Epithelial cell of prostate (primary cell): Measurements from ENCODE around the gene ERC2.
A peak's percentile ranks its signal among the peaks of the same experiment; 100 is the strongest.

Experiments
- DNase-seq: peaks from one replicate; pipeline ENCODE4 v3.0.0-alpha.2; 2011; ENCODE audit warnings: low read depth, low spot score
- H3K27ac ChIP-seq: fragments of 450-650 bp; 2 replicates; pipeline ENCODE4 v1.5.1; 2017; ENCODE audit warnings: mild to moderate bottlenecking

Gene ERC2

DNA sequence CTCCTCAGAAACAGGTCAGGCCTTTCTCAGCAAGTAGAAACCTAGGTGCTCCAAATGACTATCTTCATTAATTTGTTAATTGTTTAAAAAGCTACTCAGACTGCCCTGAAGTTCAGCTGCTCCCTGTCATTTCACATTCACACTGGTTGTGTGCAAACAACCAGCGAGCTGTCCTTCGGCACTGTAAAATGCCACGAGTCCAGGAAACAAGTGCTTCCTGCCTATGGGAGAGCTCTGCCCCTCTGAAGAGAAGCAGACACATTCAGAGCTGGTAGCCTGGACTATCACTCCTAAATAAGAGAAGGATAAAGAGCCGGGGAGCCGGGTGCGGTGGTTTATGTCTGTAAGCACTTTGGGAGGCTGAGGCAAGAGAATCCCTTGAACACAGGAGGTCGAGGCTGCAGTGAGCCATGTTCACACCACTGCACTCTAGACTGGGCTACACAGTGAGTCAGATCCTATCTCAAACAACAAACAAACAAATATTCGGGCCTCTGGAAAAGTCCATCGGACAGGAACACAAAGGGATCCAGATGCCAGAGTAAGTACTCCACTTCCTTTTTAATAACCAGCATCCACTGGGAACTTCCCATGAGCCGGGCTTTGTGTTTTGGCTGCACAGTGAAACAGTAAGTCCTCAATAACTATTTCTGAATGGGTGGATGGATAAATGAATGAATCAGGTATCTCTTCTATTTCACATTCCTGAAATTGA lies 866.7 kb downstream of the ERC2 start:
- no peak for DNase-seq
- H3K27ac ChIP-seq, result no peak overlapping the region

DNA sequence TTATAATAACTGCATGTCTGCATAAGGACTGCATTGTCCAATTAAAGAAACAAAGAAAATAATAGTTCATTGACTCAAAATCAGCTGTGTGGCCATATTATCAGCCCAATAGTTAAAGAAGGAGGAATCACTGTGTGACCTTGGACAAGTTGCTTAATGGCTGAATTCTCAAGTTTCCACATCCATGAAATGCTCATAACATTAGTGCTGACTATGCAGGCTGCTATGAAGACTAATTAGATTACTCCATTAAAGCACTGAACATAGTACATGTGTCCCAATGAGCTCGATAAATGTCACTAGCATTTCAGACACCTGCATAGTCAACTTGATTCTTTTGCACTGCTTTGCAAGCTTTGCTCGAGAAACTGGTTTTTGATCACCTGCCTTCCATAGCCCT lies 870.0 kb downstream of the ERC2 start:
- DNase-seq, result no peak
- peak overlapping the region; percentile 74 for H3K27ac ChIP-seq

DNA sequence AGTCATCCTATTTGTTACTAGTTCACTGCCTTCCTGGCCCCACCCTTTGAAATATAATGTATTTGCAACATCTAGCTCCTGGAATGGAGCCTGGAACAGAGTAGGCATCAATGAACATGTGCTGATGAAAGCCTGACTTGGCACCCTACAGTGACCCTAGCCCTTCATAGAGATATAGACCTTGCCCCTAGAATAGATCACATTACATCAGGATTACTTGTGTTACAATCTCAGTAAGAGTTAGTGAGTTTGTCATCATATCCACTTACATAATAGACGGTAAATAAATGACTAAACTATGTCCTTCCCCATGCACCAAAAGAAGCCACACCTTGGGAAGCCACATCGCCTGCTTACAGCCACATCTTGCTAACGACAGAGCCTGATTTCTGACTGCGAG lies 870.6 kb downstream of the ERC2 start:
- DNase-seq, result no peak
- peak overlapping the region; percentile 74 for H3K27ac ChIP-seq

DNA sequence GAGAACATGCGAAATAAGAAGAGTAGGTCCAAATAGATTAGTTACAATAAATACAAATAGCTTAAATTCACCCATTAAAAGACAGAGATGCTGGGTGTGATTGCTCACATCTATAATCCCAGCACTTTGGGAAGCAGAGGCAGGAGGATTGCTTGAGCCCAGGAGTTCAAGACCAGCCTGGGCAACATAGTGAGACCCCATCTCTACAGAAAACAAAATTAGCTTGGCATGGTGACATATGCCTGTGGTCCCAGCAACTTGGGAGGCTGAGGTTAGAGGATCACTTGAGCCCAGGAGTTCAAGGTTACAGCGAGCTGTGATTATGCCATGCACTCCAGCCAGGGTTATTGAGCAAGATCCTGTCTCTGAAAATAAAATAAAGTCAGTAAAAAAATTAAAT lies 872.1 kb downstream of the ERC2 start:
- no peak overlapping the region for H3K27ac ChIP-seq
- no peak for DNase-seq

DNA sequence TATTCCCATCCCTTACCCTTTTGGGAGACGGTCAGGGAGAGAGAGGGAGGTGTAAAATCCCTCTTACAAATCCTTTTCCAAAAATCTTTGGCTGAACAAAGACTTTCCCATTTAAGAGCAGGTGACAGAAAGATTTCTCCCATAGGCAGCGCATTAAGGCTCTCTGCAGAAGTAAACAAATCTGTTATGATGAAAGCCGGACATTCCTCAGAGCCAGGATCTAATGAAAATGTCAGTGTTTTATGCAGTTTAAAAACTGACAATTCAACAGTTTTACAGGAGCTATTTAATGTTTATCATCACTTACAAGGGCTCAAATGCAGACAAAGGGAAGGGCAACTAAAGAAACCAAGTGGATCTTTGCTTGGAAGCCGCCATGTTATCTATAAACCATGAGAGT lies 872.8 kb downstream of the ERC2 start:
- DNase-seq, result no peak
- no peak overlapping the region for H3K27ac ChIP-seq

DNA sequence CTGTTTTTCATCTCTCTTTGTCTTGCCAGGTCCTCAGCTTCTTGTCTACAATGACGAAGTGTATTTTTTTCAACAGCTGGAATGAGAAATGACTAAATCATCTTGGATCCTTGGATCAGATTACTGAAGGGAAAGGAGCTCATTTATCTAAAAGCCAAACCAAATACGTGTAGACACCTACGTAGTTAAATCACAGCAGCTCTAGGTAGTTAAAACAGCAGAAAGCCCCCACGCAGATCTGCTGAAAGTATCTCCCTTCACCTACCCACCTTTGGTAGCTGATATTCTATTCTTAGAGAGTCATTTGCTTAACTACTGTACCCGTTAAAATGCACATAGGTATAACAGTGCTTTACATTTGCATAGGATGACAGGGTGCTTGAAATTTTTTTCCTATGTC lies 875.7 kb downstream of the ERC2 start:
- DNase-seq, result no peak
- H3K27ac ChIP-seq, result peak overlapping the region; percentile 9

DNA sequence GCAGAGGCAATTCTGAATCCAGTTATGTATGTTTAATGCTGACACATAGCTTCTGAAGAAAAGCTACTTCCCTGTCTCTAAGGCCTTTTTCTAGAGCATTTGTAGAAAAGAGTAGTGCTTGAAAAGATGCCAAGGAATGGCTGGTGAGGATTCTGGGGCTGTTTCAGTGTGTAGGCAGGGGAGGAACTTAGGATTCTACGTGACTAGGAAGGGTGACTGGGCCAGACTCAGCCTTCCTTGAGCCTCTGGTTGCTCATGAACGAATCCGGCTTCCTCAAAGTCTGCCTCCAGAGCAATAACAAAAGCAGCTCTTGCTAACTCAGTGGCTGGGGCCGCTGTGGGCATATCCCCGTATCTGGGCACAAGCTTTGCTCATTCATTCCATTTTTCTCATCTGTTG lies 876.4 kb downstream of the ERC2 start:
- peak overlapping the region; percentile 9 for H3K27ac ChIP-seq
- no peak for DNase-seq

DNA sequence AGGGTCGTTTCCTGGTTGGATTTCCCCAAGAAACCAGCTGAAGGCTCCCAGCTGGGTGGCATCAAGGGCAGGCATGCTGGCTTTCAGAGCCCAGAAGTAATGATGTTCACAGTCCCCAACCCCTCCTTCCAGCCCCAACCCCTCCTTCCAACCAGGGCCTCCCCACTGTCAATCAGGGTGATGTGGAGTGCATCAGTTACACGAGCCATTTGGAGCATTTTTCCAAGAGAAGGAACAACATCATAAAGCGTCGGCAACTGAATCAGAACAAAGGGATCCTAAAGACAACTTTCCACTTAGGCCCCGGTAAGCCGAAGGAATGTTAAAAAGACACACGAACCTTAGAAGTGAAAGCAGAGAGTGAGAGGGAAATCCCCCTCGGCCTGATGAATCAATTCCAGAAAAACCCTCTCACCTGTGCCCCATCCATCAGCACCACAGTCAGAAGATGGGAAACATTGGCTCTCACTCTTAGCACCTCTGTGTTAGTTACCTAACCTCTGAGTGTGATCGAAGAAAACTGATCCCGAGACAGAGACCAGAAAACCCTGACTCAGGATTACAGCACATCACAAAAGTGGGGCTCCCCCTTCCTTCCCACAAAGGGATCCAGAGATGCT lies 880.0 kb downstream of the ERC2 start:
- H3K27ac ChIP-seq, result no peak overlapping the region
- no peak for DNase-seq

DNA sequence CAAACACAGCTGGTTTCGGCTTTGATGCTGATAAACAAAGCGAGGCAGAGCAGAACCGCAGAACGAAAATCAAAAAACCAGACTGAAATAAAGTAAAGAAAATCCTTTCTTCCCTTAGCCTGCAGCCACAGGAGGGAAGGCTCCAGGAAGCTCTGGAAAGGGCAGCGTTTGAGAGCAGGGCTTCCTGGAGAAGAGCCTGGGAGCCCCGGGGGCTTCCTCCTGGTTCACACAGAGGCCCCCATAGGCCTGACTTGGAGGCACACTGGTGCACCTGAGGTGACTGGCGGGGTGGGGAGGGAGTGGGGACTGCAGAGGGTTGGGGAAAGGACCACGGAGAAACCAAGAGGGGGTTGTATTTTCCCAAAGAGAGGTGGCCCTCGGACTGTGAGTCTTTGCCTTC lies 882.4 kb downstream of the ERC2 start:
- DNase-seq, result no peak

DNA sequence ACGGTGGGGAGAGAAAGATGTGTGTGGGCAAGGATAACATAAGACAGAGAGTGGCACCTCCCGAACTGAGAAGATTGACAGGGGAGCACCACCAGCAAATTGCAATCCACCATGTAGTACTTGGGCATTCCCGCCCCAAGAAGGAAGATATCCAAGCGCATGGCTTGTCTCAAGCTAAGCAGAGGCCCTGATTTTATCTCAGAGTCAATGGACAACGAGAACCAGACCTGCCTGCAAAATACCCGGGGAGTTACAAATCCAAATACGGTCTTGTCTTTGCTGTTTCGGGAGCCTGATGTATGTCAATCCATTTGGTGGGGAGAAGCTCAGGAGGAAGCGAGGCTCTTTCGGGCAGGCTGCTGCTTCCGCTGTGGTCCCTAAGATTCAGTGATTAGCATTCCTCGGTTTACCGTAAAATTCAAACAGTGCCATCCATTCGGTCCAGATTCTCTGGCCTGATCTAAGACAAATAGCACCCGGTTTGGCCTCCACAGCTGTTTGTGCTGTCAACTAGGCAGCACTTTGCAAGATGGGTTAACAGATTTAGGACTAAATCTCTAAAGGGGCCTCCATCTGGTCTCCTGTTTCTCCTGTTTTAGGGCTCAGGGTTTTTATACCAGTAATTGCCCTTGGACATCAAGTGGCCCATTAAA lies 883.4 kb downstream of the ERC2 start:
- no peak overlapping the region for H3K27ac ChIP-seq
- no peak for DNase-seq

More for the DNA sequence above, 882.4 kb downstream of the ERC2 start:
- no peak overlapping the region for H3K27ac ChIP-seq

DNA sequence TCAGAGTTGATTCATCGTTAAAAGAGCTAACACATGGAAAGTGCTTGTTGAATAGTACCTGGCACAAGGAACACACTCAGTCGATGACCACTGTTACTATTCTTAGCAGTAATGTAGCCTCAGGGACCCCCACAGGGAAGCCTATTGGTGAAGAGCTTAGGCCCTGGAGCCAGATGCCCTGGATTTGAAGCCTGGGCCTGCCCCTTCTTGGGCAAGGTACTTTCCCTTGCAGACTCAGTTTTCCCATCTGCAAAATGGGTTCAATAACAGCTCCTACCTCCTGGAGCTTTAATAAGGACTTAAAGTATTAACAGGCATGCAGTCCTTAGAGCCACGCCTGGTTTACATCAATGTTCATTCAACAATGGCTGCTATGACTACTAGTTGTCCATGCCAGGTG lies 884.2 kb downstream of the ERC2 start:
- H3K27ac ChIP-seq, result no peak overlapping the region
- no peak for DNase-seq

DNA sequence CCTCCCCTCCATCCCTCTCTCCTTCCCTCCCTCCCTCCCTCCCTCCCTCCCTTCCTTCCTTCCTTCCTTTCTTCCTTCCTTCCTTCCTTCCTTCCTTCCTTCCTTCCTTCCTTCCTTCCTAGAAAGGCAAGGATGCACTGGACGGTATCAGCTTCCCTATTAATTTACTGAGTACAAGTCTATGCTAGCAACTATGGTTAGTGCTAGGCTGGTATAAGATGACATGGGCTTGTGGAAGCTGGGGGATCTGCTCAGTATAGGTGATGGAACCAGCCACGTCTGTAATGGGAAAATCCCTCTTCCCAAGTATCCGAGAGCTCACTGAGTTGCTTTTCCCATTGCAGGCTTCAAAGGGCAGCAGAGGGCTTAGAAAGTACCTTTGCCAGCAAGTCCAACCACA lies 884.8 kb downstream of the ERC2 start:
- no peak overlapping the region for H3K27ac ChIP-seq
- no peak for DNase-seq

DNA sequence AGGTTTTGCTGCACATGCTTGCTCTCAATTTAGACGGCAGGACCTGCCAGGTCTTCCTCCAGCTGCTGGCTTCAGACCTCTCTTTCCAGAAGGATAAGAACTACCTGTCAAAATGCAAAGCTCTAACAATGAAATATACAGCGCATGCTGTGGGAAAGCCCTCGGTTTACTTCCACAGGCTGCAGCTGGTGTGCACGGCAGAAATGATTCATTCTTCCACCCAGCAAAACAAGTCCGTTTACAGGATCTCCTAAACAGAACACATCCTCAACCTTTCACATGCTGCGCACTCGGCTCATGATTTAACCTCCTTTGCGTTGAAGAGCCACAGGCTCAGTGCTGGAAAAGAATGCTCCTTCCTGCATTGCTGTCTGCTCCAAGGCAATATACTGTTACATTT lies 888.8 kb downstream of the ERC2 start:
- H3K27ac ChIP-seq, result no peak overlapping the region
- DNase-seq, result peak; percentile 22

DNA sequence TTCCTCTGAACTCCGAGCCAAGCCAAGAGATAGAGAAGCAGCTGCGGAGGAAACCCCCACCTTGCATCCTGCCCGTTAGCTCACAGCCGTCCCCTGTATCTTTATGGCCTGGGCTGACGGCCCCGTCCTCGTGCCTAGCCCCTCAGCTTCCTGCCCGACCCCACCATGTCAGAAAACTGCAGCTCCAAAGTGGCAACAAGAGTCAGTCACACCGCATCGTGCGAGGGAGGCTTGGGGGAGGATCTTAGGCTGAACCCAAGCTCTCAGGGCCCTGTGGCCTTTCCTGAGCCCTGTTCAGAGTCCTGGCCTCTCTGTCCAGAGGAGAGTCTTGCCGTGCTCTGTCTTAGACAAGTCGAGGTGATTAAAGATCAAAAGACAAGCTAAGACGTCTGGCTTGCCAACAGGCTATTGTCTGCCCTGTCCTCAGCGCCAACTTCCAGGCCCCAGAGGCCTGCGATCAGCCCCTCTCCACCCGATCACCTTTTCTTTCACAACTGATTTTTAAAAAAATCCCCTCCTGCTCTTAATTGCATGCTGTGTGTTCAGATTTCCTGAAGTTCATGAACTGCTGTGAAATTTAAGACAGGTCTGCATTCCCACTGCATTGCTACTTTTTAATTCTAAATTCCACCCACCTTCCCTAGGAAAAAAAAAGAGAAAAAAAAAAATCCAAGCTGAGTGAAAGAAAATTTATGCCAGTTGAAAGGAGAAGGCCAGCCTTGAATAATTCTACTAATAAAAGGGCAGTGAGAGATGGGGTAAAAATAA lies 891.5 kb downstream of the ERC2 start:
- no peak overlapping the region for H3K27ac ChIP-seq
- DNase-seq, result no peak

DNA sequence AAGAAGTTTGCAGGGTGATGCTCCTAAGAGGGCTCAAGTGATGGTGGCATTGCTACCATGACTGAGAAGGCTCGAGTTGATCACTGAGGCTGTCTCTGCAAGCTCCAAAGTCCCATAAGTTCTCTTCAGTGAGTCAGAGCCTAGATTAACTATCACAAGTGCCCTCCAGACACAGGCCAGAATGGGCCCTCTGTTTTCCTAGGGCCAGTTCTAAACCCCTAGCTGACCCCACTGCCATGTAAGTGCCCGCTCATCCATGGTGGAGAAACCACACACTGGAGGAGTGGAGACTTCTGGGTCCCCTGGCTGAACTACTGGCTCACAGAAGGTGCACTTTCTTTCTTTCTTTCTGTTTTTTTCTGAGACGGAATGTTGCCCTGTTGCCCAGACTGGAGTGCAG lies 893.6 kb downstream of the ERC2 start:
- DNase-seq, result no peak
- H3K27ac ChIP-seq, result no peak overlapping the region

DNA sequence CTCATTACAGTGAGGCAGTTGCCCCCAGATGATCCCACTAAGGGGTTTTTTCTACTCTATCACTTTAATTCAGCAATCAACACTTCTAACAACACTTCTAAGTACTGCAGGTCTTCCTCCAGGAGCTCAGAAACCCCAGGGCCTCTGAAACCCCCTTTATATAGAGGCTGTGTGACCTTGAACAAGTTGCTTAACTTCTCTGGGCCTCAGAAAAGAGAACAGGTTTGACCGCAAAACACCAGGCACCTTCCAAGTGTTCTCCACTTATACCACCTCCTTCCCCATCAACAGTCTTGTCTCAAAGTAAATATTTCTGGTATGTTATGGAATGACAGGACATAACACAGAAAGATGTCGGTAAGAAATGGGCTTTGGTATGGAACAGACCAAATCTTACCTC lies 895.5 kb downstream of the ERC2 start:
- H3K27ac ChIP-seq, result no peak overlapping the region
- no peak for DNase-seq

DNA sequence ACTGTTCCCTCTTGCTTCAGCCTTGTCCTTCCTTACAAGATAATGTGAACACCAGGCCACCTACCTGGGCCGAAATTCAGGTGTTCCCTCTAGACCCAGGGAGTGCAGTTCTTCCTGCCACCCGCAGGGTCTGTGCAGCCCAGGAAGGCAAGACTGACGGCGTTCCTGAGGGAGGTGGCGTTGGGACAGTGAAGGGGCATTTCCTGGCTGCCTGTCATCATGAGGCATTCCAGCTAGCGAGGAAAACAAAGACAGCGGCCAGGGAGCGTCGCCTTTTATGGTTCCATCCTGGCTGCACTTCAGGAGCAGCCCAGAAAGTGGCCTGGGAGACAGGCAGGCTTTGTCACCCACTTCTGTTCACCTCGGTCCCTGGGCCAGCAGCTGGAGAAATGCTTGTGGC lies 896.4 kb downstream of the ERC2 start:
- no peak overlapping the region for H3K27ac ChIP-seq
- no peak for DNase-seq

DNA sequence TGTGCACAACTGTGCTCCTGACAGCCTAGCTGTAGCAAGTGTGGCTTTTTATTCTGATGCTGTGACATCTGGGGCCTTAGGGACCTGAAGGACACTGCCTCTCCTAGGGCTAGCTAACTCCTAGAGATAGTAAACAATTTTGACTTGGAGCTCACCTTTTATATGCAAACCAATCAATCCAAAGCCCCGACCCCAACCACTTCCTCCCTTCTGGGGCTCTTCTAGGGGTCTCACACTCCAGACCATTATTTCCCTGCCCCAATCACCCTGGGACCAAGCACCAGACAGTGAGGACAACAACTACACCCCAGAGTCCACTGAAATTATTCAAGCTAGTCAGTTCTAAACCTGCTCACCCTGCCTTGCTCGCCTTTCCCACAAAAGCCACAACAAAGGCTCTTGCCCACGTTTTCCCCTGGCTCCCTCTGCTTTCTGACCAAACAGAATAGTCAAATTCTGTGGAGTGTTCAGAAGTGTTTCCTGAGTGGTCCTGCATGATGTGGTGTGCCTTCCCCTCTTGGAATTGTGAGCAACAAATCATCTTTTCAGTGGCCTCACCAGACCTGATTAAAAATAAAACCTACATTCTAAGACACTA lies 897.0 kb downstream of the ERC2 start:
- DNase-seq, result no peak
- no peak overlapping the region for H3K27ac ChIP-seq

DNA sequence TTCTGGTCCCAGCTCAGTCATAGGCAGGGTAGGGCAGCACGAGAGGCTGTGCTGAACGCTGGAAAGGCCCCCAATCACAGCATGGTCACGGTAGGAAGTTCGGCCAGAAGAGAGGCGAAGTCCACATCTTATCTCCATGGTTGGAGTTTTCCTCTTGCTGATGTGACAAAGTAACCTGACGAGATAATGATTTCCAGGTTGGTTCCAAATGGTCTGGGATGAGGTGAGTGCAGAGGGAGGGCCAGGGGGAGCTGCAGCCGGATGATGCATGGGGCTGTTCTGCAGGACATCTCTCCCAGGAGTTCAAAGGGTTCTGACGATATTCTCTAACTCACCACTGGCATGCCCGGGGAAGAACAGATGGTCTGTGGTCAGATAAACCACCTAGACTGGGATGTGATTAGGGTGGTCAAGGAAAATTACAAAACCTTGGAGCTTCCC lies 898.0 kb downstream of the ERC2 start:
- no peak overlapping the region for H3K27ac ChIP-seq
- DNase-seq, result no peak

DNA sequence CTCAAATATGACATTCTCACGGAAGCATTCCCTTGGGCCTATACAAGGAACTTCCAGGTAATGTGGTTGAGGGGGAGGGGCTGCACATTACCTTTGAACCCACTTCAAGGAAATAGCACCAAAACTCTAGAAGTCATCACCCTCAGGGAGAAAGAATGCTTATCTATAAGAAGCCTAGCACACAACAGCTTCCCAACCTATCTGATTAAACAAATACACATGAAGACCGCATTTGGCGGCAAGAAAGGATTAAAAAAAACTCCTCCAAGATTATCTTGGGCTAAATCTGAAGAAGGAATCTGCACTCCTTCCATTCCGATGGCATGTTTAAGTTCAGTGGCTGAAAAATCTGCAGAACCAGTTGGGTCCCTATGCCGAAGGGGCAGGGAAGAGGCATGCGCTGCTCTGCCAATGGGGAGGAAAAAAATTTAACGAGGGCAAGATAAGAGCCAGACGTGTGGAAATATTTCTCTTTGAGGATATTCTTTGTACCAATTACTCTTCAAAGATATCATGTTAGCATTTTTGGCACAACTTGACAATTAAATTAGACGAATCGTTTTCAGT lies 899.2 kb downstream of the ERC2 start:
- no peak for DNase-seq
- no peak overlapping the region for H3K27ac ChIP-seq
